Stimulated activated CD8-positive, alpha-beta memory T cell treated with anti-CD3 and anti-CD28 coated beads, Interleukin-2, amount 100 ng/mL, for 48 hours (primary cell): ENCODE results near the gene TBX18.

Source experiments
- DNase-seq, 2 donors: peaks; one replicate each; pipeline ENCODE4 v3.0.0-alpha.2; 2020; ENCODE audit warnings: low read depth in 2 of 2

Gene TBX18

GRCh38 chr6:84748376-84748775 lies 16.0 kb downstream of the TBX18 start:
- no peak for DNase-seq

GRCh38 chr6:84743616-84744015 lies 20.8 kb downstream of the TBX18 start:
- DNase-seq: no peak

GRCh38 chr6:84740385-84740784 lies 24.0 kb downstream of the TBX18 start:
- no peak for DNase-seq

GRCh38 chr6:84739866-84740208 lies 24.6 kb downstream of the TBX18 start:
- no peak for DNase-seq

- no peak for DNase-seq
Observed at GRCh38 chr6:84738996-84739865, 25.2 kb downstream of the TBX18 start.

- DNase-seq: no peak
Observed at GRCh38 chr6:84733889-84734288, 30.5 kb downstream of the TBX18 start.

- no peak for DNase-seq
Observed at GRCh38 chr6:84731901-84732300, 32.5 kb downstream of the TBX18 start.

GRCh38 chr6:84731401-84731800 lies 33.0 kb downstream of the TBX18 start:
- DNase-seq: no peak

- DNase-seq: no peak
Observed at GRCh38 chr6:84728602-84729001, 35.8 kb downstream of the TBX18 start.

GRCh38 chr6:84719152-84719551 lies 45.2 kb downstream of the TBX18 start:
- DNase-seq: no peak

GRCh38 chr6:84718038-84718955 lies 46.1 kb downstream of the TBX18 start:
- DNase-seq: no peak

GRCh38 chr6:84709121-84709520 lies 55.3 kb downstream of the TBX18 start:
- DNase-seq: no peak

- DNase-seq: no peak
Observed at GRCh38 chr6:84707171-84707570, 57.2 kb downstream of the TBX18 start.

- no peak for DNase-seq
Observed at GRCh38 chr6:84696166-84696565, 68.2 kb downstream of the TBX18 start.

GRCh38 chr6:84691978-84692623 lies 72.3 kb downstream of the TBX18 start:
- no peak for DNase-seq

GRCh38 chr6:84688141-84688873 lies 76.1 kb downstream of the TBX18 start:
- no peak for DNase-seq

GRCh38 chr6:84687431-84687830 lies 77.0 kb downstream of the TBX18 start:
- no peak for DNase-seq

- no peak for DNase-seq
Observed at GRCh38 chr6:84685983-84686584, 78.3 kb downstream of the TBX18 start.

GRCh38 chr6:84681693-84682326 lies 82.6 kb downstream of the TBX18 start:
- DNase-seq: no peak

- DNase-seq: no peak
Observed at GRCh38 chr6:84675651-84676050, 88.7 kb downstream of the TBX18 start.

GRCh38 chr6:84674395-84674794 lies 90.0 kb downstream of the TBX18 start:
- DNase-seq: no peak
